Measurements from ENCODE around the gene CCL16.

The CCL16 gene

GRCh38 chr17:35977509-35977908 lies 3.8 kb downstream of the CCL16 start:
- H3K9me2 ChIP-seq (replicated peaks; ENCODE audit: insufficient read depth, low read length): no peaks in the 10 kb centered on the region
- no peak overlapping the region for H3K4me2 ChIP-seq (ENCODE audit: low read depth, low read length, poor library complexity, severe bottlenecking)
- H3K27ac ChIP-seq (ENCODE audit: low read depth, low read length): no peak overlapping the region
- no peak overlapping the region for H3K4me3 ChIP-seq (ENCODE audit: insufficient read depth, low read length, poor library complexity, severe bottlenecking)
- H3K79me2 ChIP-seq (ENCODE audit: insufficient read depth, low read length): no peaks in the 10 kb centered on the region
- no peaks in the 10 kb centered on the region for H3K9me3 ChIP-seq (ENCODE audit: insufficient read depth, low read length)
- TF ChIP-seq CTCF (IDR thresholded peaks at IDR 0.05; ENCODE audit: insufficient read depth, low read length, poor library complexity, severe bottlenecking) (no peak), EZH2phosphoT487 (conservative IDR thresholded peaks at IDR 0.05; ENCODE audit: low read length) (no peak)
- H3F3A ChIP-seq (ENCODE audit: insufficient read depth): no peaks in the 10 kb centered on the region
- H3K9ac ChIP-seq (ENCODE audit: low read length): no peak overlapping the region
- no peaks in the 10 kb centered on the region for H3K27me3 ChIP-seq (ENCODE audit: low read length)
- H3K36me3 ChIP-seq (ENCODE audit: low read length): no peaks in the 10 kb centered on the region
- no peaks in the 10 kb centered on the region for H4K20me1 ChIP-seq (ENCODE audit: low read depth, low read length)
- H2AFZ ChIP-seq (ENCODE audit: low read depth, low read length, severe bottlenecking): no peak overlapping the region

- TF ChIP-seq EZH2phosphoT487 (conservative IDR thresholded peaks at IDR 0.05; ENCODE audit: low read length): no peak
- no peak for TF ChIP-seq CTCF (IDR thresholded peaks at IDR 0.05; ENCODE audit: insufficient read depth, low read length, poor library complexity, severe bottlenecking)
- Histone ChIP-seq H4K20me1 (ENCODE audit: low read depth, low read length) (no peaks in the 10 kb centered on the region), H3K27ac (ENCODE audit: low read depth, low read length) (no peak overlapping the region), H3K9me3 (ENCODE audit: insufficient read depth, low read length) (no peaks in the 10 kb centered on the region), H3K4me3 (ENCODE audit: insufficient read depth, low read length, poor library complexity, severe bottlenecking) (no peak overlapping the region), H3K9me2 (replicated peaks; ENCODE audit: insufficient read depth, low read length) (no peaks in the 10 kb centered on the region), H3F3A (ENCODE audit: insufficient read depth) (no peaks in the 10 kb centered on the region), H3K9ac (ENCODE audit: low read length) (no peak overlapping the region), H3K36me3 (ENCODE audit: low read length) (no peaks in the 10 kb centered on the region), H3K27me3 (ENCODE audit: low read length) (no peaks in the 10 kb centered on the region), H2AFZ (ENCODE audit: low read depth, low read length, severe bottlenecking) (no peak overlapping the region), H3K79me2 (ENCODE audit: insufficient read depth, low read length) (no peaks in the 10 kb centered on the region), H3K4me2 (ENCODE audit: low read depth, low read length, poor library complexity, severe bottlenecking) (no peak overlapping the region)
These were observed 7.7 kb downstream of the CCL16 start for GRCh38 chr17:35973333-35974260.

GRCh38 chr17:35972945-35973332 lies 8.4 kb downstream of the CCL16 start:
- Histone ChIP-seq H3K4me2 (ENCODE audit: low read depth, low read length, poor library complexity, severe bottlenecking) (no peak overlapping the region), H3F3A (ENCODE audit: insufficient read depth) (no peaks in the 10 kb centered on the region), H3K4me3 (ENCODE audit: insufficient read depth, low read length, poor library complexity, severe bottlenecking) (no peak overlapping the region), H2AFZ (ENCODE audit: low read depth, low read length, severe bottlenecking) (no peak overlapping the region), H4K20me1 (ENCODE audit: low read depth, low read length) (no peaks in the 10 kb centered on the region), H3K9ac (ENCODE audit: low read length) (no peak overlapping the region), H3K27me3 (ENCODE audit: low read length) (no peaks in the 10 kb centered on the region), H3K9me3 (ENCODE audit: insufficient read depth, low read length) (no peaks in the 10 kb centered on the region), H3K79me2 (ENCODE audit: insufficient read depth, low read length) (no peaks in the 10 kb centered on the region), H3K9me2 (replicated peaks; ENCODE audit: insufficient read depth, low read length) (no peaks in the 10 kb centered on the region), H3K36me3 (ENCODE audit: low read length) (no peaks in the 10 kb centered on the region), H3K27ac (ENCODE audit: low read depth, low read length) (no peak overlapping the region)
- no peak for TF ChIP-seq CTCF (IDR thresholded peaks at IDR 0.05; ENCODE audit: insufficient read depth, low read length, poor library complexity, severe bottlenecking)

All from SU-DHL-6 (cell line).